IPS-18c (cell line): ENCODE measurements around the gene LDB3.

Source experiments
- H3K4me3 ChIP-seq: 2 replicates; pipeline ENCODE4 v1.7.0; 2013; ENCODE audit warnings: low read depth, mild to moderate bottlenecking, low read length, moderate library complexity; ENCODE audit not compliant: insufficient read depth
- H3K9me3 ChIP-seq: one replicate; pipeline ENCODE4 v1.6.1; 2013; ENCODE audit warnings: mild to moderate bottlenecking, low read length, moderate library complexity; ENCODE audit not compliant: control insufficient read depth, insufficient read depth

LDB3 gene

DNA sequence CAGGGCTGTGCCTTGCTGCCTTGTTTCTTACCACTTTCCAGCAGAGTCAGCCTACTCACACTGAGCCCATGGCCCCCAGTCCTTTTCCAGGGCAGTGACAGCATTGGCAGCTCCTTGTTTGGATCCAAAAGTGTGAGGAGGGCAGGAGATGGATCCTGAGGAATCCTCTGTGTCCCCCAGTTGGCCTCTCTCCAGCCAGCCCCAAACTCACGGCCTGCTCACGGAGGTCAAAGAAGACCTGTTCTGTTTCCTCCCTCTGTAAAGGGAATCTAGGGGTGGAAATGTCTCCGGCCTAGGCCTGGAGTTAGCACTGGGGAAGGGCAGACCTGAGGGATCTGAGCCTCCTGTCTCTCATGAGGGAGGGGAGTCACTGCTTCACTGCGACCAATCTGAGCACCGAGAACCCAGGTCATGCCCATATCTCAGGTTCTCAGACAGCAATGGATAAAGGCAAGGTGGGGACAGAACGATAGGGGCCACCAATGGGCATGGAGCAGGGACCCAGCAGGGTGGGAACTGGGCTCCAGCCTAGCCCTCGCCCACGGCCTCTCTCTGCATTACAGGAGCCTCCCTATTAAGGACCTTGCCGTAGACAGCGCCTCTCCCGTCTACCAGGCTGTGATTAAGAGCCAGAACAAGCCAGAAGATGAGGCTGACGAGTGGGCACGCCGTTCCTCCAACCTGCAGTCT lies 23.2 kb downstream of the LDB3 start:
- Histone ChIP-seq H3K9me3 (no peaks in the 10 kb centered on the region), H3K4me3 (no peak overlapping the region)

DNA sequence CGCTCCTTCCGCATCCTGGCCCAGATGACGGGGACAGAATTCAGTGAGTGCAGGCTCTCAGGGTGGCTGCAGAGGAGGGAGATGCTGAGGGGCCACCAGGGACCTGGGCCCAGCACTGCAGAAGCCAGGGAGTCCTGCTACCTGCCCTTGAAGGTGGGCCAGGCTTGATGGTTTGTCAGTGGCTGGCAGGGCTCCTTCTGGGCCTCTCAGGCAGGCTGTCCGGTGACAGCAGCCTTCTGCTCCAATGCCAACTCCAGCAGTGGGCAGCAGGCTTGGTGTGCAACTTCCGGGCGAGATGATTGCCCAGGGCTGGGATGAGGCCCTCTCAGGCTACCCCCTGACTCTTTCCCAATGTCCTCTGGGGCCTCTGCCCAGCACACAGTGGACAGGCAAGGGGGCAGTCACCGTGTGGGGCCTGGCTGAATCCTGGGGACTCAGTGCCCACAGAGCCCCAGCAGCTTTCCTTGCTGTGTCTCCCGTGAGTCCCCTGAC lies 23.8 kb downstream of the LDB3 start:
- no peak overlapping the region for H3K4me3 ChIP-seq
- H3K9me3 ChIP-seq: no peaks in the 10 kb centered on the region

DNA sequence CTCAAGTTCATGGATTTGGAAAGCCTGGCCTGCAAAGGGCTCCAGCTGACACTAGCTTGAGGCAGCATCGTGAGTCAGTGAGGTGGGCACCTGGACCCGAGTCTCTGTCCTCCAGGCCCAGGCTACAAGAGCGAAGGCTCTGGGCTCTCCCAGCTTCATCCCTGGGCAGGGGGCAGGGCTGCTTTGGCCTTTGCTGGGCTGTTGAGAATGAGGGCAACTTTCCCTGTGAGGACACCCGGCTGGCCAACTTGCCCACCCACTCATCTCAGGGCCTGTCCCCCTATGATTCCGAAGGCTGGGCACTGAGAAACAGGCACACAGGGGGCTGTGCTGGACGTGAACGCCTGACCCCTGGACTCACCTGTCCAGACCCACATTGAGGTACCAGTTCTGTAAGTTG lies 24.4 kb downstream of the LDB3 start:
- Histone ChIP-seq H3K4me3 (no peak overlapping the region), H3K9me3 (no peaks in the 10 kb centered on the region)

DNA sequence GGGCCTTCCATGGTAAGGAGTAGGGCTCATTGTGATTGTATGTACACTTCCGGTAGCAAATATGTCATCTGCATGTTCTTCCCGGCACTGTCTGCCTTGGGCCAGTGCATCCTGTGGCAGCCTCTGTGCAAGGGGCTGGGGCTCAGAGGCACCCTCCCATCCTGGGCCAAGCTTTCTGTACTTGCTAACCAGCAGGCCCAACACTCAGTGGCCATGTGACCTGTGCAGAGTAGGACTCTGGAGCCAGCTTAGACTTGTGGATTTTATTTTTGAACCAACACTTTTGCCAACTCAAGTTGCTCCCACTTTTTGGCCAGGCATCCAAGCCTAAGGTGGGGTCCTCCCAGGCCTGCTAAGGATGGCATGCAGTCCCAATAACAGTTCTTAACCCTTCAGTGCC lies 25.0 kb downstream of the LDB3 start:
- Histone ChIP-seq H3K9me3 (no peaks in the 10 kb centered on the region), H3K4me3 (no peak overlapping the region)

DNA sequence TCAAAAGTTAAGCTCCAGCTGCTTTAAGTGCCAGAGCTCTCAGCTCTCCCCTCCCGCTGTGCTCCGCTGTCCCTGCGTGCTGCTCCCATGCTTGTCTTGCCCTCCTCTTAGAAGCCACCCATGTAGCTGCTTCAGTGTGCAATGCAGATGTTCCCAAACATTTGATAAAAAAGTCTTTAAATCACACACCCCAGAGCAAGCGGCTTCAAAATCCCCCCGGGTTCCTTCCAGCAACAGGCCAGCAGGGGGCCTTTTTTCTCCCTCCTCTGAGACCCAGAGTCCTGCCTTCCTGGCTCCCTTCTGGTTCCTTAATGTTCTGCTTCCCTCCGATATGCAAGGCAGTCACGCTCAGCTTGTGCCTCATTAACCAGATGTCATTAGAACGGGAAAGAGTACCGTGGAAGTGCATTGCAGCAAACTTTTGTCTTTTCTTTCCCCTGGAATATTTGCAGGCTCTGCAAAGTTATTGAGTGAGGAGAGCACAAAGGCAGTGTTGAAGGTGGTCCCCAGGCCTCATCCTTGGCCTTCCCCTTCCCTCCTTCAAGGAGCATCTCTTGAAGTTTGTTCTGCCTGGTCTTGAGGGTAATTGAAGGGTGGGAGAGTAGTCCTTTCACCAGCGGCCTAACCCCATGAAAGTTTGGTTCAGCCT lies 25.5 kb downstream of the LDB3 start:
- Histone ChIP-seq H3K4me3 (no peak overlapping the region), H3K9me3 (no peaks in the 10 kb centered on the region)

DNA sequence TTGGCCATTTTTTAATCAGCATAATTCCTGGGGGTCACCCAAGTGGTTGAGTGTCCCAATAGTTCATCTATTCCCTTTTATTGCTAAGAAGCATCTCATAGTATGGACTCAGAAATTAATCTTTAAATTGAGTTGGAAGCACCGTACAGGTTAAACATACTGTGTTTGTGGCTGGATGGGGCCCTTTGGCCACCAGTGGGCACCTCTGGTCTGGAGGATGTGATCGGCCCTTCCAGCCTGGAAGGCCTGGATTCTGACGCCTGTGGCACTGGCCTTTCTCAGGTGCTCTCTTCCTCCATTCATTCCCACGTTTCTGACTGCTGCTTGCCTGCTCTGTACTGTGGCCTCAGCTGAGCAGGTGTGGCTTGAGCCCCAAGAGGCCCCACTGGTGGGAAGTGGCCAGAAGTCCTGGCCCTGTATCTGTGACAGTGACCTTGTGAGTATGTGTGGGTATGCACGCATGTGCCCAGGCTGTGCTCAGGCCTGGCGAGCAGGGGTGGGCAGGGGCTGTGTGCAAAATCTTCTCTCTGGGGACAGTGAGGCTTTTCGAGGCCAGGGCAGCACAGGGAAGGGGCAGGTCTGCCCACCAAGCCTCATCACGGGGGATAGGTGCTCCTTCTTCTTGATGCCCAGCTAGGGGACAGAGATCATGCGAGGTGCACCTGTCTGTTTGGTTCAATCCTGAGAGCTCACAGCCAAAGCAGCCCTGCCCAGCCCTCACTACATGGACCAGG lies 30.1 kb downstream of the LDB3 start:
- H3K9me3 ChIP-seq: no peaks in the 10 kb centered on the region

DNA sequence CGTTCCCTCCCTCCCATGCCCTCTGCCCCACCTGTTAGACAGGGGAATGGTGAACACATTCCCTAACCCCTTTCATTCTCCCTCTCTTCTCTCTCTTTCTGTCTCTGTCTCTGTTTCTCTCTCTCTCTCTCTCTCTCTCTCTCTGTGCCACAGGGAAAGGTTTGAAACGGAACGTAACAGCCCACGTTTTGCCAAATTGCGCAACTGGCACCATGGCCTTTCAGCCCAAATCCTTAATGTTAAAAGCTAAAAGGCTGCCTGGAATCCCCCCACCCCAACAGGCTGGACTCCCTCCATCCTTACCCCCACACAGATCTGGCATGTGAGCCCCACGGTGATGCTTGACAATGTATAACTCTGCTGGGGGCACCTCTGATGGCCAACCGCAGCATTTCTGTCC lies 30.8 kb downstream of the LDB3 start:
- Histone ChIP-seq H3K9me3 (no peaks in the 10 kb centered on the region), H3K4me3 (no peak overlapping the region)

More for the DNA sequence above, 30.1 kb downstream of the LDB3 start:
- H3K4me3 ChIP-seq: no peak overlapping the region

DNA sequence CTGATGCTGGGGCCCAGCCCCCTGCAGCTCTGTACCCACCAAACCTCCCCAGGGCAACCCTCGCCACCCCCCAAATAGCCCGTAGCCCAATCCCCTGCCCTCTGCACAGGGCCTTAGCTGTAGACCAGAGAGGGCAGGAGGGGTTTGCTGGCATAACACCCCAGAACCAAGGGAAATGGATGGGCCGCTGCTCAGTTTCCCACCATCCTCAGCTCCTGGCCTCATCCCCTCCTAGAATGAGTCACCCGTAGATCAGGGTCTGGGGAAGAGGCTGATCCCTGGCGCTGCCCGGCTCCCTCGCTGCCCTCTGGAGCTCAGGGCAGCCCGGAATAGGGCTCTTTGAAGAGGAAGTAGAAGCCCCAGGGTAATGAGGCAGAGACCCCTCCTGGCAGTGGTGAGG lies 31.2 kb downstream of the LDB3 start:
- Histone ChIP-seq H3K4me3 (no peak overlapping the region), H3K9me3 (no peaks in the 10 kb centered on the region)

DNA sequence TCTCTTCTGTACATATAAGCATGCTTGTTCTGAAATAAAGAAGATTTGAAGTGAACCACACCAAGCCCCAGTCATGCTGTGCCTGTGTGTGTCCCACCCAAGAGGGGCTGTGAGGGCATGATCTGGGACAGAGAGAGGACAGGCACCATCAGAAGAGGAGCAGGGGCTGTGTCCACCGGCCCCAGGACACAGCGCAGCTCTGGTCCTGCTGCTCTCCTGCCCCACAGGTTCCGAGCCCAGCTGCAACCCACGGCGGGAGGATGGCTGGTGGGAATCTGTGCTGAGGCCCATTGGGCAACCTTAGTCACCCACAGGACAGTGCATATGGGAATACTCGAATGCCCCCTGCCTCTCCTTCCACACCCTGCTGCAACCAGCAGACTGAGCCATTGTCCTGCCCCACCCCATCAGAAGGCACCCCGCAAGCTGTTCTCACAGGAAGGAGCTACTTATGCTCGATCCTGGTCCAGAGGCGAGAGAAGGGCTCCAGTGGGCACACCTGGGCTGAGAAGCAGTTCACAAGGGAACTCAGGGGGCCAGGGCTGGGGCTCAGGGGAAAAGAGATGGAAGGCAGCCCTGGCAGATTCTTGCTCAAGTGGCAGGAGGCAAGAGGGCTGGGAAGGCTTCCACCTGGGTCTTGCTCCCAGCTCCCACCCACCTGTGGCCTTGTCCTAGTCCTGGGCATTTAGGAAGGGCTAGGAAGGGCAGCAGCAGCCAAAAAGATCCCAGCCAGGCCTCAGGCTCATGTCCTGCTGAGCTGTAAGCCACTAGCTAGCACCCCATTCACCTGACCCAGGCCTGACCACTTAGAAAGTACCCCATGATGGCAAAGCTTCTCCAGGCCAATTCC lies 31.9 kb downstream of the LDB3 start:
- Histone ChIP-seq H3K4me3 (no peak overlapping the region), H3K9me3 (no peaks in the 10 kb centered on the region)

DNA sequence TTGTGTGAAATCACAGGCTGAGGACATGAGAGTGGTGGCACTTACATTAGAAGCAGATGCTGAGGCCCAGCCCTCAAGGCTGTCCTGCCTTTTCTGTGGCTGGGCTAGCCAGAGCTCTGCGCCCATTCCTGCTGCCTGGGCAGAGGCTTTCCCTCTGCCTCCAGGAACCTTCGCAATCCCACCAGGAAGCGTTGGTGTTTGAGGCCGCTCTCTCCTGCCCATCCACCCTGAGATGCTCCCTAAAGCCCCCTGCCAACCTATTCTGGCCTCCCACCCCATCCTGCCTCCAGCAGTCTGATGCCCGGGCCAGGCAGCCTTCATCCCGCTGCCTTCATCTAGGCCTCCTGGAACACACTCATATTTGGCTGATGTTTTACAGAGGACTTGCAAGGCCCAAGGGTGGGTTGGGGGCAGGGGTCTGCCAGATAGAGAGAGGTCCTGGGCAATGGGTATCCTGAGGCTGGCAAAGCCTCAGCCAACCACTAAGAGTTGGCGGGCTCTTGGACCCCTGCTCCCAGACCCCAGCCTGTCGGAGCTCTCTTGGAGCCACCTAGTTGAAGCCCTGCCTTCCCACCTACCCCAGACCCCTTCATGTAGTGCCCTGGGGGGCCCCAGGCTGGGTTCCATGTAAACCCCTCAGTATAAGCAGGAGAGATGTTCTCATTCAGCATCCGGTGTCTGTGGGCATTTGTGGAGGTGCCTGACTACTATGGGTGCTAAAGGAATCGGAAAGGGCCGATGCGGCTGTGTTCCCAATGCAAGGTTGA lies 32.7 kb downstream of the LDB3 start:
- H3K4me3 ChIP-seq: no peak overlapping the region
- H3K9me3 ChIP-seq: no peaks in the 10 kb centered on the region

DNA sequence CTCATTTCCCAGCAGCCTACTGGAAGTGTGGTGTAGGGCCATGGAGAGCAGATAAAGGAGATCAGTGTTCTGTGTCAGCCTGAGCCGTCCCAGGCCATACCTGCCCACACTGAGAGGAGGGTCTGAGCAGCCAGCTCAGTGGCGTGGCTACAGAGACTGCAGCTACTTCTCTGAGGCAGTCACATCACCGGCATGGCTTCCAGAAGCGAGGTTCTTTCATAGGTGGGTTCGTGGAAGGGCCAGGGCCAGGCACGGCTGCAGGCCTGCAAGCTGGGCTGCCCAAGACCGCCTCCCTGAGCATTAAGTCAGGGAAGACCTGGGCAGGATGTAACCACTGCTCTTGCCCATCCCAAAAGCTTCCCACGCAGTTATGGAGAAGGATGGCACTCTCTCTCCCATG lies 34.9 kb downstream of the LDB3 start:
- H3K4me3 ChIP-seq: no peak overlapping the region

DNA sequence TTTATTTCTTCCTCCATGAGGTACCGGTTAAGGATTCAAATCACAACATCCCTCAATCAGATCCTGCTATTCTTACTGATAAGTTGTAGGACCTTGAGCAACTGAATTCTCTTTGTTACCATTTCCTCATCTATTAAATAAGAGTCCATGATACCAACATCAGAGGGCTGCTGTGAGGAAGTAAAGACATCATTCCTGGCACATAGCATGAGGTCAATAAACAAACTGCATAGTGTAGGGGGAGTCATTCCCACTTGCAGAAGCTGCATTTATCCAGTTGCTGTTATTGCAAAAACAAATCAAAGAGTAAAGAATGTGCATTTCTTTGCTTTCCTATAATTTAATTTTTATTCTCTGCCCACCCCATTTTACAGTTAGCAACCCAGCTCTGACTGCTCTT lies 36.8 kb downstream of the LDB3 start:
- H3K9me3 ChIP-seq: no peaks in the 10 kb centered on the region
- no peak overlapping the region for H3K4me3 ChIP-seq

More for the DNA sequence above, 34.9 kb downstream of the LDB3 start:
- H3K9me3 ChIP-seq: no peaks in the 10 kb centered on the region

DNA sequence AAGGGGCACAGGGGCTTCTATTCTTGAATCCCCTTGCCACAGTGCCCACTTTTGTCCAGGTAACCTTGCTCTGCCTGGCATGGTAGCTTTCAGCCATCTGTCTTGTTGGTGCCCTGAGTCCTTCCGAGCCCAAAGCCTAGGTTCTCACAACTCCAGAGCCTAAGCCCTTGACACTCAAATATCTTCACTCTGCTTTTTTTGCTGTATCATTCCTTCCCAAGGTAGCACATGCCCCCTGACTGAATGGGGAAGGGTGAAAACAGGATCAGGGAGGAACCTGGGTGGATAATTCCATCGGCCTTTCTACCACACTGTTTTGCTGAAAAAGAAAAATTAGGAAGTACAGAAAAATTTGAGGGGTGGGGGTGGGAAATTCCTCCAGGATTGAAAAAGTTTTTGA lies 37.6 kb downstream of the LDB3 start:
- no peak overlapping the region for H3K4me3 ChIP-seq
- H3K9me3 ChIP-seq: no peaks in the 10 kb centered on the region

DNA sequence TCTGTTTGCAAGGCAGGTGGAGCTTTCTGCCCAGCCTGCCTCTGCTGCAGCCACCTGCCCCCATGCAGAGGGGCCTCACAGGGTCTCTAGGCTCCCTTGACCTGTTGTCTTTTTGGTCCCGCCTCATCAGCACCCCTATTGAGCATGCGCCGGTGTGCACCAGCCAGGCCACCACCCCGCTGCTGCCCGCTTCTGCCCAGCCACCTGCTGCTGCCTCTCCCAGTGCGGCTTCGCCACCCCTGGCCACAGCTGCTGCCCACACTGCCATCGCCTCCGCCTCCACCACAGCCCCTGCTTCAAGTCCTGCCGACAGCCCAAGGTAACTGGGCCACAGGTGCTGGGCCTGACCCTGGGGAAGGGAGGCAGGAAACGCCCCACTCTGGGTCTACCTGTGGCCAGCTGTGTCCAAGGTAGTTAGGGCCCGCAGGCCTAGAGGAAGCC lies 38.1 kb downstream of the LDB3 start:
- Histone ChIP-seq H3K9me3 (no peaks in the 10 kb centered on the region), H3K4me3 (no peak overlapping the region)

DNA sequence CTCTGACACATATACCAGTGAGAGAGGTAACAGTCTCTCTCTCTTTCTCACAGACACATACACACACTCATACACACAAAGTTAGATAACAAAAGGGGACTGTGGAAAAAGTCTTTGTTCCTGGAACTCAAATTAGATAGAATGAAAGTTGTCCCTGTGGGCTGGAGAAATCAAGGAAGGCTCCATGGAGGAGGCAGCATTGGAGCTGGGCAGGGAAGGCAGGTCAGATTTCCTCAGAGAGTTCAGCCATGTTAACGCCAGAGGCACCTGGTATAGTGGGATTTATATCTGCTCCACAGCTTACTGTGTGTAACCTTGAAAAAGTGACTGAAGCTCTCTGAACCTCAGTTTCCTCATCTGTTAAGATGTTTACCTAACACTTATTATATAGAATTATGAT lies 38.7 kb downstream of the LDB3 start:
- H3K4me3 ChIP-seq: no peak overlapping the region
- H3K9me3 ChIP-seq: no peaks in the 10 kb centered on the region

DNA sequence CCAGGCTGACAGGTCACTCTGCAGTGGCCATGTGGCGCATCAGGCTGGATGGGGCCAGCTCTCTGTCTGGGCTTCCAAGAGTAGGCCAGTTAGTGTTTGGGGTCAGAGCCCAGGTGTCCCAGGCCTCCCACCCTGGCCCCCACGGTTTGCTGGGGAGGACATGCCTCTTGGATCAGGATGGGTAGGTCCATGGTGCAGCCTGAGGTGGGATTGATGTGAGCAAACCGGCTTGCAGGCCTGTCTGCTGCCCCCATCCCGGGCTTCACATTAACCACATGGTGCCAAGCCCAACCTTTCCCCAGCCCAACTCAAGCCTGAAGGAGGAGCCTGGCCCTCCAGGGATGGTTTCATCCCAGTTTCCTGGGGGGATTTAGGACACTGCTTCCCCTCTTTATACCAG lies 39.2 kb downstream of the LDB3 start:
- H3K9me3 ChIP-seq: no peaks in the 10 kb centered on the region
- H3K4me3 ChIP-seq: no peak overlapping the region
